Panc1 (cell line): ENCODE data around the gene GRIN1. TPM values are rescaled to one million over a fixed set of nuclear protein-coding genes. Genes with fewer than 3 reads are reported as not detected.

Experiments used
- ATAC-seq: fragments of 200-7000 bp; cut with Tn5 transposase; 2 replicates; pipeline ENCODE4 v1.9.1; 2020; ENCODE audit warnings: mild to moderate bottlenecking, moderate library complexity
- BruUV-seq: library from RNA; stranded (reverse); fragments of 400-500 nt; replicated peaks from 2 replicates; lab custom pipeline; 2021; lab: Mats Ljungman, UMichigan
- CTCF ChIA-PET: fragments of 300-600 bp; sonication (Branson Sonifier 250); formaldehyde crosslinking; loops from one replicate; lab custom pipeline; 2022; ENCODE audit warnings: antibody characterized with exemption; lab: Charles Lee
- POLR2A ChIA-PET: fragments of 300-600 bp; sonication (Branson Sonifier 250); formaldehyde crosslinking; loops from one replicate; lab custom pipeline; 2022; ENCODE audit warnings: antibody characterized with exemption; lab: Charles Lee
- DNase-seq: peaks from one replicate; pipeline ENCODE4 v3.0.0-alpha.2; 2010; ENCODE audit warnings: low read depth, low spot score
- H3K27ac ChIP-seq: 2 replicates; pipeline ENCODE4 v1.5.1; 2011; ENCODE audit warnings: mild to moderate bottlenecking, low read length, inconsistent platforms
- H3K27me3 ChIP-seq: fragments of 200-500 bp; sonication (Bioruptor generic); 2 replicates; pipeline ENCODE4 v1.6.0; 2014; ENCODE audit warnings: low read length, inconsistent platforms; ENCODE audit not compliant: control insufficient read depth, insufficient read depth
- H3K36me3 ChIP-seq: fragments of 200-500 bp; sonication (Bioruptor generic); 2 replicates; pipeline ENCODE4 v1.5.1; 2014; ENCODE audit warnings: inconsistent platforms, mild to moderate bottlenecking, low read length, moderate library complexity; ENCODE audit not compliant: control insufficient read depth, insufficient read depth
- H3K4me1 ChIP-seq: 2 replicates; pipeline ENCODE4 v1.5.1; 2011; ENCODE audit warnings: inconsistent platforms, mild to moderate bottlenecking, low read length, moderate library complexity; ENCODE audit not compliant: control insufficient read depth, insufficient read depth
- H3K4me3 ChIP-seq, 2 experiments: 2 replicates each; pipeline ENCODE4 v1.5.1; 2011 to 2012; ENCODE audit warnings: low read depth in 2 of 2, low read length in 2 of 2, mild to moderate bottlenecking in 2 of 2, inconsistent platforms in 1 of 2, moderate library complexity in 1 of 2
- H3K9me3 ChIP-seq: fragments of 200-500 bp; sonication (Bioruptor generic); 2 replicates; pipeline ENCODE4 v1.5.1; 2014; ENCODE audit warnings: low read depth, mild to moderate bottlenecking, inconsistent platforms, low read length, moderate library complexity; ENCODE audit not compliant: control insufficient read depth, insufficient read depth
- CTCF ChIP-seq: fragments of 450-650 bp; IDR thresholded peaks from 2 replicates; pipeline ENCODE4 v1.5.1; 2017; ENCODE audit warnings: mild to moderate bottlenecking
- POLR2AphosphoS5 ChIP-seq: IDR thresholded peaks from 2 replicates; pipeline ENCODE4 v1.6.1; 2012; ENCODE audit warnings: mild to moderate bottlenecking, low read depth, low read length, moderate library complexity
- REST ChIP-seq, 2 experiments: IDR thresholded peaks; 2 replicates each; pipeline ENCODE4 v1.6.1; 2011 to 2012; ENCODE audit warnings: low read depth in 2 of 2, control low read depth in 1 of 2, low read length in 1 of 2, mild to moderate bottlenecking in 1 of 2, moderate library complexity in 1 of 2; ENCODE audit not compliant: insufficient read depth in 1 of 2
- SIN3A ChIP-seq: IDR thresholded peaks from 2 replicates; pipeline ENCODE4 v1.6.1; 2012; ENCODE audit warnings: low read depth, mild to moderate bottlenecking, low read length, moderate library complexity, borderline replicate concordance; ENCODE audit not compliant: insufficient read depth
- TCF7L2 ChIP-seq: IDR thresholded peaks from 2 replicates; pipeline ENCODE4 v1.6.1; 2011; ENCODE audit warnings: mild to moderate bottlenecking, low read depth, low read length, inconsistent platforms
- in situ Hi-C: cut with HindIII; loops from 2 replicates; pipeline ENCODE4 v1.10.0; 2016; ENCODE audit warnings: low sequenced_read_pairs, low pct_unique_long_range_greater_than_20kb
- intact Hi-C: fragments of 100-400 bp; cut with micrococcal nuclease; formaldehyde crosslinking; loops from one replicate; pipeline ENCODE4 v1.10.0; 2022; ENCODE audit not compliant: unreplicated experiment
- microRNA-seq: library from miRNA; unstranded; fragments of <30 nt; microRNA quantifications from one replicate; pipeline ENCODE4 v1.1.0, GENCODE V29; 2020; ENCODE audit not compliant: unreplicated experiment
- total RNA-seq: library from RNA; stranded (reverse); gene quantifications from one replicate; pipeline ENCODE4 v1.2.1, GENCODE V29; 2021; ENCODE audit not compliant: unreplicated experiment

GRIN1 gene
- total RNA-seq, 1 experiment from 2014 or later, result 4.9 TPM

- in situ Hi-C loops, result no loop called here
- BruUV-seq, result no TSS peak
Measured at GRCh38 chr9:137218212-137218753, 79.3 kb downstream of the GRIN1 start.

More at GRCh38 chr9:137218212-137218753, 79.3 kb downstream of the GRIN1 start:
- DNase-seq (no peak), ATAC-seq (peak; percentile 4)
- Histone ChIP-seq H3K36me3 (no peaks in the 10 kb centered on the region), H3K9me3 (no peaks in the 10 kb centered on the region), H3K4me1 (peaks cover 26% of the 10 kb centered on the region), H3K4me3 (peak overlapping the region; percentile 33 to 48), H3K27me3 (no peaks in the 10 kb centered on the region), H3K27ac (peak overlapping the region; percentile 86)
- ChIA-PET POLR2A (no interaction called here), CTCF (interaction anchor here (1.5 kb wide), 1 partner anchor 14 kb away, joined by 12 read pairs; no protein-coding TSS in a partner anchor)
- intact Hi-C loops, result no loop called here
- TF ChIP-seq TCF7L2 (no peak), POLR2AphosphoS5 (no peak), SIN3A (no peak), REST (IDR thresholded peaks at IDR 0.05; ENCODE audit: insufficient read depth in 1 of 2, low read depth in 2 of 2, low read length in 1 of 2) (no peak), CTCF (no peak)

Small RNA genes lying within 50 kb of the gene (microRNA-seq; reads per million reads assigned to microRNA genes)
- gene MIR3621, result not detected

Other genes starting within 250 kb of the GRIN1 start
- gene FBXW5, start 194.4 kb upstream of the GRIN1 start, total RNA-seq, result 72.6 TPM
- gene C8G, start 193.9 kb upstream of the GRIN1 start, total RNA-seq, result 2.9 TPM
- gene LCN12, start 186.9 kb upstream of the GRIN1 start, total RNA-seq, result 2.5 TPM
- 13.7 TPM for gene PTGDS, start 161.7 kb upstream of the GRIN1 start, total RNA-seq
- 0.82 TPM for gene LCNL1, start 156.2 kb upstream of the GRIN1 start, total RNA-seq
- 64.0 TPM for gene PAXX, start 146.7 kb upstream of the GRIN1 start, total RNA-seq
- gene CLIC3, start 142.6 kb upstream of the GRIN1 start, total RNA-seq, result 6.2 TPM
- gene ABCA2, start 110.9 kb upstream of the GRIN1 start, total RNA-seq, result 27.0 TPM
- gene FUT7, start 107.1 kb upstream of the GRIN1 start, total RNA-seq, result not detected
- 43.5 TPM for gene NPDC1, start 93.0 kb upstream of the GRIN1 start, total RNA-seq
- 2.8 TPM for gene ENTPD2, start 85.1 kb upstream of the GRIN1 start, total RNA-seq
- gene SAPCD2, start 68.6 kb upstream of the GRIN1 start, total RNA-seq, result 18.4 TPM
- gene UAP1L1, start 61.6 kb upstream of the GRIN1 start, total RNA-seq, result 23.1 TPM
- 57.2 TPM for gene MAN1B1, start 52.2 kb upstream of the GRIN1 start, total RNA-seq
- gene DPP7, start 24.4 kb upstream of the GRIN1 start, total RNA-seq, result 236 TPM
- gene LRRC26, start 30.9 kb downstream of the GRIN1 start, total RNA-seq, result 0.69 TPM
- gene TMEM210, start 32.9 kb downstream of the GRIN1 start, total RNA-seq, result not detected
- 46.0 TPM for gene ANAPC2, start 49.4 kb downstream of the GRIN1 start, total RNA-seq
- 86.9 TPM for gene SSNA1, start 49.5 kb downstream of the GRIN1 start, total RNA-seq
- 21.7 TPM for gene TPRN, start 61.6 kb downstream of the GRIN1 start, total RNA-seq
- 25.4 TPM for gene TMEM203, start 66.5 kb downstream of the GRIN1 start, total RNA-seq
- gene NDOR1, start 66.5 kb downstream of the GRIN1 start, total RNA-seq, result 15.6 TPM
- 11.5 TPM for gene RNF208, start 83.1 kb downstream of the GRIN1 start, total RNA-seq
- gene CYSRT1, start 86.0 kb downstream of the GRIN1 start, total RNA-seq, result 0.67 TPM
- gene RNF224, start 88.3 kb downstream of the GRIN1 start, total RNA-seq, result 0.15 TPM
- gene SLC34A3, start 91.7 kb downstream of the GRIN1 start, total RNA-seq, result not detected
- gene TUBB4B, start 102.1 kb downstream of the GRIN1 start, total RNA-seq, result 265 TPM
- gene STPG3, start 112.1 kb downstream of the GRIN1 start, total RNA-seq, result 0.26 TPM
- gene NELFB, start 116.2 kb downstream of the GRIN1 start, total RNA-seq, result 62.4 TPM
- 37.1 TPM for gene TOR4A, start 138.6 kb downstream of the GRIN1 start, total RNA-seq
- 16.9 TPM for gene NRARP, start 163.1 kb downstream of the GRIN1 start, total RNA-seq